HEK293 (cell line): ENCODE results near the gene PEX5L.

ENCODE experiments used
- CTCF ChIA-PET: fragments of 350-600 bp; formaldehyde crosslinking; extraction: SDS; loops from one replicate; lab custom pipeline; 2021; ENCODE audit warnings: antibody characterized with exemption; lab: Yijun Ruan, JAX
- POLR2A ChIA-PET: fragments of 300-600 bp; formaldehyde crosslinking; extraction: SDS; loops from one replicate; lab custom pipeline; 2020; ENCODE audit warnings: antibody characterized with exemption, inconsistent platforms; lab: Yijun Ruan, JAX
- H3K27ac ChIP-seq: fragments of 200-500 bp; sonication (Bioruptor generic); 2 replicates; pipeline ENCODE4 v1.5.1; 2014; ENCODE audit warnings: low read depth, low read length, control low read depth, inconsistent platforms; ENCODE audit errors: extremely low read depth
- H3K36me3 ChIP-seq, 2 experiments: fragments of 200-500 bp in 1 of 2; sonication (Bioruptor generic) in 1 of 2; 1 replicate in 1 of 2; 2 replicates in 1 of 2; pipeline ENCODE4 v1.5.1; 2014 to 2017; ENCODE audit warnings: inconsistent platforms in 2 of 2, low read length in 2 of 2; ENCODE audit not compliant: control insufficient read depth in 2 of 2, insufficient read depth in 1 of 2
- H3K4me1 ChIP-seq: fragments of 200-500 bp; sonication (Bioruptor generic); 2 replicates; pipeline ENCODE4 v1.5.1; 2014; ENCODE audit warnings: mild to moderate bottlenecking, low read length, inconsistent platforms; ENCODE audit not compliant: control insufficient read depth, insufficient read depth
- H3K4me3 ChIP-seq: 2 replicates; pipeline ENCODE4 v1.5.1; 2011; ENCODE audit warnings: low read depth, mild to moderate bottlenecking, control low read depth, low read length, moderate library complexity
- H3K9me3 ChIP-seq: fragments of 200-500 bp; sonication (Bioruptor generic); 2 replicates; pipeline ENCODE4 v1.5.1; 2014; ENCODE audit warnings: low read depth, low read length, inconsistent platforms; ENCODE audit not compliant: control insufficient read depth, insufficient read depth
- ATF2 ChIP-seq: fragments of 450-650 bp; formaldehyde crosslinking; IDR thresholded peaks from 2 replicates; pipeline ENCODE4 v1.5.1; 2016; ENCODE audit warnings: missing biosample characterization, missing genetic modification characterization, low read depth
- GLI2 ChIP-seq: fragments of 450-650 bp; formaldehyde crosslinking; IDR thresholded peaks from 2 replicates; pipeline ENCODE4; 2017; ENCODE audit warnings: missing biosample characterization, missing genetic modification characterization, low read depth, borderline replicate concordance
- HOXC10 ChIP-seq: sonication (generic); formaldehyde crosslinking; IDR thresholded peaks from 2 replicates; pipeline ENCODE4 v1.8.1; 2023; ENCODE audit warnings: mild to moderate bottlenecking, missing genetic modification reagents
- IKZF3 ChIP-seq: fragments of 450-650 bp; IDR thresholded peaks from 2 replicates; pipeline ENCODE4 v1.5.0; 2018; ENCODE audit warnings: missing biosample characterization, mild to moderate bottlenecking, missing genetic modification characterization, moderate library complexity
- KLF10 ChIP-seq: fragments of 450-650 bp; IDR thresholded peaks from 2 replicates; pipeline ENCODE4 v1.5.1; 2018; ENCODE audit warnings: missing biosample characterization, mild to moderate bottlenecking, missing genetic modification characterization
- KLF8 ChIP-seq: fragments of 450-650 bp; formaldehyde crosslinking; IDR thresholded peaks from 2 replicates; pipeline ENCODE4 v1.5.1; 2016; ENCODE audit warnings: missing biosample characterization, missing genetic modification characterization
- SP7 ChIP-seq: fragments of 450-650 bp; formaldehyde crosslinking; IDR thresholded peaks from 2 replicates; pipeline ENCODE4 v1.5.1; 2016; ENCODE audit warnings: missing biosample characterization, missing genetic modification characterization
- TSHZ1 ChIP-seq: fragments of 450-650 bp; formaldehyde crosslinking; IDR thresholded peaks from 2 replicates; pipeline ENCODE4 v1.5.1; 2016; ENCODE audit warnings: missing biosample characterization, missing genetic modification characterization, borderline replicate concordance
- ZBTB20 ChIP-seq: fragments of 450-650 bp; formaldehyde crosslinking; IDR thresholded peaks from 2 replicates; pipeline ENCODE4 v1.5.1; 2016; ENCODE audit warnings: missing biosample characterization, missing genetic modification characterization
- ZEB2 ChIP-seq: fragments of 450-650 bp; formaldehyde crosslinking; IDR thresholded peaks from 2 replicates; pipeline ENCODE4 v1.5.1; 2016; ENCODE audit warnings: missing biosample characterization, missing genetic modification characterization
- ZFP37 ChIP-seq: fragments of 450-650 bp; formaldehyde crosslinking; IDR thresholded peaks from 2 replicates; pipeline ENCODE4 v1.5.1; 2016; ENCODE audit warnings: missing biosample characterization, missing genetic modification characterization
- ZNF155 ChIP-seq: fragments of 450-650 bp; formaldehyde crosslinking; IDR thresholded peaks from 2 replicates; pipeline ENCODE4 v1.5.1; 2016; ENCODE audit warnings: missing biosample characterization, missing genetic modification characterization
- ZNF157 ChIP-seq: fragments of 450-650 bp; formaldehyde crosslinking; IDR thresholded peaks from 2 replicates; pipeline ENCODE4 v1.5.1; 2016; ENCODE audit warnings: missing biosample characterization, missing genetic modification characterization
- ZNF16 ChIP-seq: fragments of 450-650 bp; formaldehyde crosslinking; IDR thresholded peaks from 2 replicates; pipeline ENCODE4 v1.5.1; 2016; ENCODE audit warnings: low read depth, missing biosample characterization, missing genetic modification characterization
- ZNF2 ChIP-seq: fragments of 450-650 bp; formaldehyde crosslinking; IDR thresholded peaks from 2 replicates; pipeline ENCODE4 v1.5.1; 2016; ENCODE audit warnings: missing biosample characterization, missing genetic modification characterization
- ZNF211 ChIP-seq: fragments of 450-650 bp; formaldehyde crosslinking; IDR thresholded peaks from 2 replicates; pipeline ENCODE4 v1.5.1; 2016; ENCODE audit warnings: low read depth, missing biosample characterization, missing genetic modification characterization
- ZNF274 ChIP-seq, 2 experiments: fragments of 200-500 bp in 1 of 2; fragments of 450-650 bp in 1 of 2; sonication (Bioruptor generic) in 1 of 2; formaldehyde crosslinking in 1 of 2; IDR thresholded peaks; 2 replicates each; pipeline versions ENCODE4 v1.5.1 to v1.6.1; 2014 to 2016; ENCODE audit warnings: borderline replicate concordance in 1 of 2, inconsistent platforms in 1 of 2, low read length in 1 of 2, missing biosample characterization in 1 of 2, missing genetic modification characterization in 1 of 2
- ZNF292 ChIP-seq: fragments of 450-650 bp; formaldehyde crosslinking; IDR thresholded peaks from 2 replicates; pipeline ENCODE4 v1.5.1; 2016; ENCODE audit warnings: low read depth, missing biosample characterization, missing genetic modification characterization, borderline replicate concordance
- ZNF670 ChIP-seq: fragments of 450-650 bp; formaldehyde crosslinking; IDR thresholded peaks from 2 replicates; pipeline ENCODE4 v1.5.1; 2016; ENCODE audit warnings: missing biosample characterization, missing genetic modification characterization, low read depth
- TF ChIP-seq, protein P1 (sequence below): fragments of 450-650 bp; formaldehyde crosslinking; IDR thresholded peaks from 2 replicates; pipeline ENCODE4 v1.5.1; 2016; ENCODE audit warnings: missing biosample characterization, missing genetic modification characterization, borderline replicate concordance
- TF ChIP-seq, protein P2 (sequence below): fragments of 450-650 bp; formaldehyde crosslinking; IDR thresholded peaks from 2 replicates; pipeline ENCODE4 v1.5.1; 2016; ENCODE audit warnings: missing biosample characterization, missing genetic modification characterization
- TF ChIP-seq, protein P3 (sequence below): fragments of 450-650 bp; formaldehyde crosslinking; IDR thresholded peaks from 2 replicates; pipeline ENCODE4 v1.5.0; 2017; ENCODE audit warnings: missing biosample characterization, missing genetic modification characterization, borderline replicate concordance

Gene PEX5L

GRCh38 chr3:179885950-179886349, 150.8 kb downstream of the PEX5L start:
- POLR2A ChIA-PET = no interaction called here
- CTCF ChIA-PET = no interaction called here

GRCh38 chr3:179884136-179884535, 152.6 kb downstream of the PEX5L start:
- H3K27ac ChIP-seq = no peak overlapping the region
- TF ChIP-seq KLF8 (tag by site-specific recombination) (no peak), ZNF292 (tag by site-specific recombination) (no peak), ATF2 (tag by site-specific recombination) (no peak), ZNF155 (tag by site-specific recombination) (no peak), ZNF16 (tag by site-specific recombination) (no peak), ZNF157 (tag by site-specific recombination) (no peak), ZFP37 (tag by site-specific recombination) (no peak), SP7 (no peak), ZEB2 (tag by site-specific recombination) (no peak)
- TF ChIP-seq, protein P1, sequence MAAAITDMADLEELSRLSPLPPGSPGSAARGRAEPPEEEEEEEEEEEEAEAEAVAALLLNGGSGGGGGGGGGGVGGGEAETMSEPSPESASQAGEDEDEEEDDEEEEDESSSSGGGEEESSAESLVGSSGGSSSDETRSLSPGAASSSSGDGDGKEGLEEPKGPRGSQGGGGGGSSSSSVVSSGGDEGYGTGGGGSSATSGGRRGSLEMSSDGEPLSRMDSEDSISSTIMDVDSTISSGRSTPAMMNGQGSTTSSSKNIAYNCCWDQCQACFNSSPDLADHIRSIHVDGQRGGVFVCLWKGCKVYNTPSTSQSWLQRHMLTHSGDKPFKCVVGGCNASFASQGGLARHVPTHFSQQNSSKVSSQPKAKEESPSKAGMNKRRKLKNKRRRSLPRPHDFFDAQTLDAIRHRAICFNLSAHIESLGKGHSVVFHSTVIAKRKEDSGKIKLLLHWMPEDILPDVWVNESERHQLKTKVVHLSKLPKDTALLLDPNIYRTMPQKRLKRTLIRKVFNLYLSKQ (tag by site-specific recombination) = no peak
- no peaks in the 10 kb centered on the region for H3K9me3 ChIP-seq
- H3K4me3 ChIP-seq = no peak overlapping the region
- ChIA-PET POLR2A (no interaction called here), CTCF (no interaction called here)
- H3K4me1 ChIP-seq = no peaks in the 10 kb centered on the region
- no peaks in the 10 kb centered on the region for H3K36me3 ChIP-seq

More at GRCh38 chr3:179885950-179886349, 150.8 kb downstream of the PEX5L start:
- Histone ChIP-seq H3K4me3 (no peak overlapping the region), H3K36me3 (no peaks in the 10 kb centered on the region)
- TF ChIP-seq, protein P2, sequence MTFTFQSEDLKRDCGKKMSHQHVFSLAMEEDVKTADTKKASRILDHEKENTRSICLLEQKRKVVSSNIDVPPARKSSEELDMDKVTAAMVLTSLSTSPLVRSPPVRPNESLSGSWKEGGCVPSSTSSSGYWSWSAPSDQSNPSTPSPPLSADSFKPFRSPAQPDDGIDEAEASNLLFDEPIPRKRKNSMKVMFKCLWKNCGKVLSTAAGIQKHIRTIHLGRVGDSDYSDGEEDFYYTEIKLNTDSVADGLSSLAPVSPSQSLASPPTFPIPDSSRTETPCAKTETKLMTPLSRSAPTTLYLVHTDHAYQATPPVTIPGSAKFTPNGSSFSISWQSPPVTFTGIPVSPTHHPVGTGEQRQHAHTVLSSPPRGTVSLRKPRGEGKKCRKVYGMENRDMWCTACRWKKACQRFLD (tag by site-specific recombination) = no peak
- no peak for TF ChIP-seq ZNF2 (tag by site-specific recombination)
- TF ChIP-seq TSHZ1 (tag by site-specific recombination) = no peak
- TF ChIP-seq ZBTB20 (tag by site-specific recombination) = no peak
- no peak for TF ChIP-seq GLI2 (tag by site-specific recombination)
- no peak for TF ChIP-seq IKZF3 (tag by site-specific recombination)
- TF ChIP-seq, protein P3, sequence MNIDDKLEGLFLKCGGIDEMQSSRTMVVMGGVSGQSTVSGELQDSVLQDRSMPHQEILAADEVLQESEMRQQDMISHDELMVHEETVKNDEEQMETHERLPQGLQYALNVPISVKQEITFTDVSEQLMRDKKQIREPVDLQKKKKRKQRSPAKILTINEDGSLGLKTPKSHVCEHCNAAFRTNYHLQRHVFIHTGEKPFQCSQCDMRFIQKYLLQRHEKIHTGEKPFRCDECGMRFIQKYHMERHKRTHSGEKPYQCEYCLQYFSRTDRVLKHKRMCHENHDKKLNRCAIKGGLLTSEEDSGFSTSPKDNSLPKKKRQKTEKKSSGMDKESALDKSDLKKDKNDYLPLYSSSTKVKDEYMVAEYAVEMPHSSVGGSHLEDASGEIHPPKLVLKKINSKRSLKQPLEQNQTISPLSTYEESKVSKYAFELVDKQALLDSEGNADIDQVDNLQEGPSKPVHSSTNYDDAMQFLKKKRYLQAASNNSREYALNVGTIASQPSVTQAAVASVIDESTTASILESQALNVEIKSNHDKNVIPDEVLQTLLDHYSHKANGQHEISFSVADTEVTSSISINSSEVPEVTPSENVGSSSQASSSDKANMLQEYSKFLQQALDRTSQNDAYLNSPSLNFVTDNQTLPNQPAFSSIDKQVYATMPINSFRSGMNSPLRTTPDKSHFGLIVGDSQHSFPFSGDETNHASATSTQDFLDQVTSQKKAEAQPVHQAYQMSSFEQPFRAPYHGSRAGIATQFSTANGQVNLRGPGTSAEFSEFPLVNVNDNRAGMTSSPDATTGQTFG = no peak
- no peak for TF ChIP-seq ZNF670 (tag by site-specific recombination)
- no peak for TF ChIP-seq ZNF274 (IDR thresholded peaks at IDR 0.05; ENCODE audit: low read length)
- TF ChIP-seq ZNF274 (tag by site-specific recombination; IDR thresholded peaks at IDR 0.05; ENCODE audit: borderline replicate concordance) = no peak
- TF ChIP-seq KLF10 (tag by site-specific recombination) = no peak
- TF ChIP-seq HOXC10 (CRISPR knock-in tag) = no peak
- TF ChIP-seq ZNF211 (tag by site-specific recombination) = no peak
- TF ChIP-seq, all 188 proteins: peak for 0
- H3K27ac ChIP-seq = no peak overlapping the region
- no peaks in the 10 kb centered on the region for H3K9me3 ChIP-seq
- no peaks in the 10 kb centered on the region for H3K4me1 ChIP-seq
